GM23338 (cell line): ENCODE results near the gene USP28. TPM values are rescaled to one million over a fixed set of nuclear protein-coding genes. Genes with fewer than 3 reads are reported as not detected.

ENCODE experiments used
- ATAC-seq: fragments of 200-7000 bp; cut with Tn5 transposase; 3 replicates; pipeline ENCODE4 v1.9.1; 2020
- DNase-seq: peaks from one replicate; pipeline ENCODE4 v3.0.0-alpha.2; 2015; ENCODE audit warnings: low spot score
- H2AFZ ChIP-seq: fragments of 200-600 bp; sonication (generic); 2 replicates; pipeline ENCODE4 v1.8.0; 2016; ENCODE audit warnings: antibody characterized with exemption, mild to moderate bottlenecking, moderate library complexity
- H3F3A ChIP-seq: fragments of 200-600 bp; sonication (generic); replicated peaks from 2 replicates; pipeline ENCODE4 v1.8.0; 2017; ENCODE audit warnings: antibody characterized with exemption, mixed run types, low read depth
- H3K27ac ChIP-seq: fragments of 200-600 bp; sonication (generic); 2 replicates; pipeline ENCODE4 v1.6.1; 2016; ENCODE audit warnings: low read depth
- H3K27me3 ChIP-seq: fragments of 200-600 bp; sonication (generic); 2 replicates; pipeline ENCODE4 v1.8.0; 2016; ENCODE audit warnings: mild to moderate bottlenecking, mixed run types, moderate library complexity; ENCODE audit not compliant: insufficient read depth
- H3K36me3 ChIP-seq: fragments of 200-600 bp; sonication (generic); 2 replicates; pipeline ENCODE4 v1.8.0; 2016; ENCODE audit warnings: mild to moderate bottlenecking; ENCODE audit not compliant: insufficient read depth
- H3K4me1 ChIP-seq: fragments of 200-600 bp; sonication (generic); 2 replicates; pipeline ENCODE4 v1.8.0; 2016; ENCODE audit warnings: mild to moderate bottlenecking, moderate library complexity; ENCODE audit not compliant: insufficient read depth
- H3K4me2 ChIP-seq: fragments of 200-600 bp; sonication (generic); 2 replicates; pipeline ENCODE4 v1.7.1; 2017; ENCODE audit warnings: mixed run types
- H3K4me3 ChIP-seq: fragments of 200-600 bp; sonication (generic); 2 replicates; pipeline ENCODE4 v1.6.1; 2016; ENCODE audit warnings: mixed run types
- H3K79me2 ChIP-seq: fragments of 200-600 bp; sonication (generic); replicated peaks from 2 replicates; pipeline ENCODE4 v1.8.0; 2017; ENCODE audit warnings: mild to moderate bottlenecking; ENCODE audit not compliant: insufficient read depth
- H3K9me2 ChIP-seq: fragments of 200-600 bp; sonication (generic); 2 replicates; pipeline ENCODE4 v1.8.0; 2017; ENCODE audit not compliant: insufficient read depth
- H4K20me1 ChIP-seq: fragments of 200-600 bp; sonication (generic); replicated peaks from 2 replicates; pipeline ENCODE4 v1.8.0; 2017; ENCODE audit warnings: mild to moderate bottlenecking; ENCODE audit not compliant: insufficient read depth
- H3K27ac Mint-ChIP-seq: 2 replicates; pipeline ENCODE4 v1.8.0; 2020; ENCODE audit warnings: inconsistent platforms, mild to moderate bottlenecking, moderate library complexity, mixed read lengths
- H3K27me3 Mint-ChIP-seq: 3 replicates; pipeline ENCODE4 v1.8.0; 2022; ENCODE audit warnings: low read depth, mild to moderate bottlenecking, moderate library complexity, mixed read lengths, inconsistent platforms; ENCODE audit not compliant: insufficient read depth, poor library complexity
- H3K36me3 Mint-ChIP-seq: 3 replicates; pipeline ENCODE4 v1.8.0; 2021; ENCODE audit warnings: low read depth, mild to moderate bottlenecking, inconsistent platforms, moderate library complexity, mixed read lengths
- H3K4me1 Mint-ChIP-seq: 3 replicates; pipeline ENCODE4 v1.8.0; 2020; ENCODE audit warnings: mild to moderate bottlenecking, inconsistent platforms, mixed read lengths
- H3K4me3 Mint-ChIP-seq: 3 replicates; pipeline ENCODE4 v1.8.0; 2021; ENCODE audit warnings: moderate library complexity, mild to moderate bottlenecking, inconsistent platforms, mixed read lengths
- H3K9me3 Mint-ChIP-seq: 3 replicates; pipeline ENCODE4 v1.8.0; 2020; ENCODE audit warnings: moderate library complexity, mild to moderate bottlenecking, inconsistent platforms, mixed read lengths
- CREB1 ChIP-seq: fragments of 250-450 bp; sonication (Bioruptor Pico); IDR thresholded peaks from 2 replicates; pipeline ENCODE4 v1.5.0; 2020; ENCODE audit warnings: low read depth, mild to moderate bottlenecking, moderate library complexity
- EZH2 ChIP-seq: fragments of 200-600 bp; sonication (generic); IDR thresholded peaks from one replicate; pipeline ENCODE4 v1.8.0; 2017; ENCODE audit warnings: antibody characterized with exemption, mild to moderate bottlenecking, low read depth; ENCODE audit not compliant: unreplicated experiment
- EZH2phosphoT487 ChIP-seq: fragments of 200-600 bp; sonication (generic); IDR thresholded peaks from one replicate; pipeline ENCODE4 v1.8.1; 2018; ENCODE audit warnings: antibody characterized with exemption; ENCODE audit not compliant: unreplicated experiment
- JUNB ChIP-seq: IDR thresholded peaks from one replicate; pipeline ENCODE4 v1.6.1; 2016; ENCODE audit warnings: antibody characterized with exemption; ENCODE audit not compliant: unreplicated experiment
- NANOG ChIP-seq: IDR thresholded peaks from 2 replicates; pipeline ENCODE4 v1.6.1; 2016; ENCODE audit warnings: antibody characterized with exemption, borderline replicate concordance
- POLR2AphosphoS5 ChIP-seq: IDR thresholded peaks from 2 replicates; pipeline ENCODE4 v1.6.1; 2016; ENCODE audit warnings: antibody characterized with exemption, low read depth
- STAT1 ChIP-seq: IDR thresholded peaks from one replicate; pipeline ENCODE4 v1.6.1; 2016; ENCODE audit warnings: antibody characterized with exemption; ENCODE audit not compliant: unreplicated experiment
- ZNF114 ChIP-seq: fragments of 250-450 bp; sonication (Bioruptor Pico); IDR thresholded peaks from 2 replicates; pipeline ENCODE4 v1.5.0; 2020; ENCODE audit warnings: mild to moderate bottlenecking, moderate library complexity
- ZNF331 ChIP-seq: fragments of 250-450 bp; sonication (Bioruptor Pico); IDR thresholded peaks from 2 replicates; pipeline ENCODE4 v1.5.0; 2020; ENCODE audit warnings: low read depth, mild to moderate bottlenecking, moderate library complexity
- polyA plus RNA-seq: library from polyadenylated mRNA; unstranded; fragments of >200 nt; fragmentation: Nextera tagmentation; extraction: Ambion mirVana; gene quantifications from 2 replicates; pipeline ENCODE4 v1.2.1, GENCODE V29; 2016
- total RNA-seq: library from RNA; depleted of rRNA; stranded (reverse); fragments of >200 nt; shearing (Covaris generic); gene quantifications from 2 replicates; pipeline ENCODE4 v1.2.3, GENCODE V29; 2014
- TF ChIP-seq, protein P1 (sequence below): IDR thresholded peaks from one replicate; pipeline ENCODE4 v1.6.1; 2018; ENCODE audit warnings: antibody characterized with exemption; ENCODE audit not compliant: unreplicated experiment
- TF ChIP-seq, protein P2 (sequence below): IDR thresholded peaks from 2 replicates; pipeline ENCODE4 v1.6.1; 2016; ENCODE audit warnings: antibody characterized with exemption
- TF ChIP-seq, protein P3 (sequence below), 2 experiments: fragments of 200-600 bp in 1 of 2; sonication (generic) in 1 of 2; conservative IDR thresholded peaks; 2 replicates each; pipeline versions ENCODE4 v1.5.1 to v1.6.1; 2016 to 2017; ENCODE audit warnings: antibody characterized with exemption in 2 of 2, low read depth in 2 of 2, mild to moderate bottlenecking in 2 of 2, moderate library complexity in 1 of 2

USP28 gene
- total and polyA plus RNA-seq, 2 experiments from 2014 or later: 73.9 to 171 TPM

DNA sequence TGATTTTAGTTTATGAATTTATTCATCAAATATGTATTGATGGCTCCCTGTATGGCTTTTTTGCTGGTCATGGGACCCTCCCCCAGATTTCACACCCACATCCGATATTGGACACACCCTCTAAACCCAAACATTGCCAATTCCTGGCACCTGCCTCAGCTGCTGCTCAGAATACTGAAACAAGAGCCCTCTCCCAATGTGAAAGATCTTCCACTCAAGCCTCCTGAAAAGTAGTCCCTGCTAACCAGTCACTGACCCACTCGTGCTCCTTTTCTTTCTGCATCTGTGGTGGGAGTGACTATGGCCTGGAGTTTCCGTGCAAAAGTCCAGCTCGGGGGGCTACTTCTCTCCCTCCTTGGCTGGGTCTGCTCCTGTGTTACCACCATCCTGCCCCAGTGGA lies 95.9 kb downstream of the USP28 start, which contains the start of gene CLDN25:
TSS of gene CLDN25 (plus strand) at position 301 of the 400 bp plus-strand sequence. CDS start at position 301, 0 bp downstream.
- Histone ChIP-seq H3K4me1 (no peaks in the 10 kb centered on the region), H4K20me1 (no peaks in the 10 kb centered on the region), H3K9me2 (no peaks in the 10 kb centered on the region), H3K36me3 (no peaks in the 10 kb centered on the region), H3F3A (no peaks in the 10 kb centered on the region), H3K27me3 (no peaks in the 10 kb centered on the region), H3K27ac (no peak within 1 kb of the TSS), H3K4me3 (no peak within 1 kb of the TSS), H3K4me2 (no peak within 1 kb of the TSS), H2AFZ (0 out of 2 replicates have a peak within 1 kb of the TSS, but pooled peaks have one; percentile 18), H3K79me2 (no peaks in the 10 kb centered on the region)
- ATAC-seq (no peak), DNase-seq (no peak)
- no peak within 1 kb of the TSS for H3K27ac Mint-ChIP-seq
- H3K4me3 Mint-ChIP-seq: no peak within 1 kb of the TSS
- no peaks in the 10 kb centered on the region for H3K4me1 Mint-ChIP-seq
- TF ChIP-seq, protein P1, sequence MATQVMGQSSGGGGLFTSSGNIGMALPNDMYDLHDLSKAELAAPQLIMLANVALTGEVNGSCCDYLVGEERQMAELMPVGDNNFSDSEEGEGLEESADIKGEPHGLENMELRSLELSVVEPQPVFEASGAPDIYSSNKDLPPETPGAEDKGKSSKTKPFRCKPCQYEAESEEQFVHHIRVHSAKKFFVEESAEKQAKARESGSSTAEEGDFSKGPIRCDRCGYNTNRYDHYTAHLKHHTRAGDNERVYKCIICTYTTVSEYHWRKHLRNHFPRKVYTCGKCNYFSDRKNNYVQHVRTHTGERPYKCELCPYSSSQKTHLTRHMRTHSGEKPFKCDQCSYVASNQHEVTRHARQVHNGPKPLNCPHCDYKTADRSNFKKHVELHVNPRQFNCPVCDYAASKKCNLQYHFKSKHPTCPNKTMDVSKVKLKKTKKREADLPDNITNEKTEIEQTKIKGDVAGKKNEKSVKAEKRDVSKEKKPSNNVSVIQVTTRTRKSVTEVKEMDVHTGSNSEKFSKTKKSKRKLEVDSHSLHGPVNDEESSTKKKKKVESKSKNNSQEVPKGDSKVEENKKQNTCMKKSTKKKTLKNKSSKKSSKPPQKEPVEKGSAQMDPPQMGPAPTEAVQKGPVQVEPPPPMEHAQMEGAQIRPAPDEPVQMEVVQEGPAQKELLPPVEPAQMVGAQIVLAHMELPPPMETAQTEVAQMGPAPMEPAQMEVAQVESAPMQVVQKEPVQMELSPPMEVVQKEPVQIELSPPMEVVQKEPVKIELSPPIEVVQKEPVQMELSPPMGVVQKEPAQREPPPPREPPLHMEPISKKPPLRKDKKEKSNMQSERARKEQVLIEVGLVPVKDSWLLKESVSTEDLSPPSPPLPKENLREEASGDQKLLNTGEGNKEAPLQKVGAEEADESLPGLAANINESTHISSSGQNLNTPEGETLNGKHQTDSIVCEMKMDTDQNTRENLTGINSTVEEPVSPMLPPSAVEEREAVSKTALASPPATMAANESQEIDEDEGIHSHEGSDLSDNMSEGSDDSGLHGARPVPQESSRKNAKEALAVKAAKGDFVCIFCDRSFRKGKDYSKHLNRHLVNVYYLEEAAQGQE: no peak
- TF ChIP-seq, protein P2, sequence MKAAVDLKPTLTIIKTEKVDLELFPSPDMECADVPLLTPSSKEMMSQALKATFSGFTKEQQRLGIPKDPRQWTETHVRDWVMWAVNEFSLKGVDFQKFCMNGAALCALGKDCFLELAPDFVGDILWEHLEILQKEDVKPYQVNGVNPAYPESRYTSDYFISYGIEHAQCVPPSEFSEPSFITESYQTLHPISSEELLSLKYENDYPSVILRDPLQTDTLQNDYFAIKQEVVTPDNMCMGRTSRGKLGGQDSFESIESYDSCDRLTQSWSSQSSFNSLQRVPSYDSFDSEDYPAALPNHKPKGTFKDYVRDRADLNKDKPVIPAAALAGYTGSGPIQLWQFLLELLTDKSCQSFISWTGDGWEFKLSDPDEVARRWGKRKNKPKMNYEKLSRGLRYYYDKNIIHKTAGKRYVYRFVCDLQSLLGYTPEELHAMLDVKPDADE: no peak
- no peaks in the 10 kb centered on the region for H3K9me3 Mint-ChIP-seq
- H3K27me3 Mint-ChIP-seq: no peaks in the 10 kb centered on the region
- no peaks in the 10 kb centered on the region for H3K36me3 Mint-ChIP-seq

DNA sequence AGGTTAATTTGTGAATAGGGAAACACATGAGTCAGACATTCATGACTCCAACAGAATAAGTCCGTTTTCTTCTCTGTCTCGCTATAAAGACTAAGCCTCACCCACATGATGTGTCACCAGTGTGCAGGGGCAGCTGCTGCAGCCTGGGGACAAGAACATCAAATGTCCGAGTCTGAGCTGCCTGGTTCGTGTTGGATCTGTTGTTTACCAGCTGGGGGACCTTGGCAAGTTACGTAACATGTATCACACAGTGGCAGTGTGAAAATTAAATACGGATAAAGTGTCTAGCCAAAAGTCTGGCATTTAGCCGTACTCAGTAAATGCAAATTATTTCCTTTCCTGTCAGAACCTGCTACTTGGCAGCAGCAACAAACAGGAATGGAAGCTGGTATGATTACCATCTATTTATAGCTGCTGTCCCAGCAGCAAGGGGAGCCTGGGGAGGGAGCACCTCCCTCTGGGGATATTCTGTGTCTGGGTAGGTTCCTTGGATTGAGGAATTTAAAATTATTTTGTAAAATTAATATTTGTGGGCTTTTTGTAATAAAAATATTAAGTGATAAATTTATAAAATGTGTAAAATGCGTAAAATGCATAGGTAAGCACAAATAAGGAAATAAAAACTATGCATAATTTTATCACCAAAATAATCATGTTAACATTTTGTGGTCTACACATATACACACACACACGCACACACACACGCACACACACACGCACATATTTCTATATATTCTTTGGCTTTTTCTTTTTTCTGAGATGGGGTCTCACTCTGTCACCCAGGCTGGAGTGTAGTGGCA lies 97.1 kb downstream of the USP28 start:
- Mint-ChIP-seq H3K4me3 (no peak overlapping the region), H3K27me3 (no peaks in the 10 kb centered on the region), H3K27ac (no peak overlapping the region), H3K36me3 (no peaks in the 10 kb centered on the region), H3K9me3 (no peaks in the 10 kb centered on the region), H3K4me1 (no peaks in the 10 kb centered on the region)
- H2AFZ ChIP-seq: no peak overlapping the region
- no peak overlapping the region for H3K27ac ChIP-seq
- no peaks in the 10 kb centered on the region for H3K79me2 ChIP-seq
- no peaks in the 10 kb centered on the region for H3F3A ChIP-seq
- ATAC-seq (no peak), DNase-seq (no peak)
- no peaks in the 10 kb centered on the region for H3K4me1 ChIP-seq
- no peak overlapping the region for H3K4me2 ChIP-seq
- H3K36me3 ChIP-seq: no peaks in the 10 kb centered on the region
- H4K20me1 ChIP-seq: no peaks in the 10 kb centered on the region
- no peaks in the 10 kb centered on the region for H3K27me3 ChIP-seq
- H3K9me2 ChIP-seq: no peaks in the 10 kb centered on the region
- H3K4me3 ChIP-seq: no peak overlapping the region
- TF ChIP-seq CREB1 (CRISPR knock-in tag) (no peak), ZNF114 (no peak), JUNB (no peak), STAT1 (no peak), ZNF331 (CRISPR knock-in tag) (no peak), EZH2phosphoT487 (no peak), POLR2AphosphoS5 (no peak), NANOG (no peak), EZH2 (no peak)
- TF ChIP-seq, protein P3, sequence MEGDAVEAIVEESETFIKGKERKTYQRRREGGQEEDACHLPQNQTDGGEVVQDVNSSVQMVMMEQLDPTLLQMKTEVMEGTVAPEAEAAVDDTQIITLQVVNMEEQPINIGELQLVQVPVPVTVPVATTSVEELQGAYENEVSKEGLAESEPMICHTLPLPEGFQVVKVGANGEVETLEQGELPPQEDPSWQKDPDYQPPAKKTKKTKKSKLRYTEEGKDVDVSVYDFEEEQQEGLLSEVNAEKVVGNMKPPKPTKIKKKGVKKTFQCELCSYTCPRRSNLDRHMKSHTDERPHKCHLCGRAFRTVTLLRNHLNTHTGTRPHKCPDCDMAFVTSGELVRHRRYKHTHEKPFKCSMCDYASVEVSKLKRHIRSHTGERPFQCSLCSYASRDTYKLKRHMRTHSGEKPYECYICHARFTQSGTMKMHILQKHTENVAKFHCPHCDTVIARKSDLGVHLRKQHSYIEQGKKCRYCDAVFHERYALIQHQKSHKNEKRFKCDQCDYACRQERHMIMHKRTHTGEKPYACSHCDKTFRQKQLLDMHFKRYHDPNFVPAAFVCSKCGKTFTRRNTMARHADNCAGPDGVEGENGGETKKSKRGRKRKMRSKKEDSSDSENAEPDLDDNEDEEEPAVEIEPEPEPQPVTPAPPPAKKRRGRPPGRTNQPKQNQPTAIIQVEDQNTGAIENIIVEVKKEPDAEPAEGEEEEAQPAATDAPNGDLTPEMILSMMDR (conservative IDR thresholded peaks at IDR 0.05; ENCODE audit: low read depth in 2 of 2): no peak
